Measurements from ENCODE around the gene VHLL.

DNA sequence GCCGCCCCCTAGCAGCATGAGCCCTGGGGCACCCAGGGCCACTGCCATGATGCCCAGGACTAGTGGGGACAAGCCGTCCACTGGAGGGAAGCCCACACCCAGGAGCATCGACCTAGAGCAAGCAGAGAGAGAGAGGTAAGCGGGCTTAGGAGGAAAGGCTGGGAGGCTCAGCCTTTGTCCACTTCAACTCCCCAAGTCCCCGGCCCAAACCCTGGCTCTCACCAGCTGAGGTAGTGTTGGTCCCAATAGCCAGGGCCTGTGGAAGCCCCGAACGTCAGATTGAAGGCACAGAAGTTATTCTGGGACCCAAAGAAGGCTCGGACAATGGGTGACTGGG is 6.0 kb downstream of the VHLL start:
- TF ChIP-seq, protein P1, sequence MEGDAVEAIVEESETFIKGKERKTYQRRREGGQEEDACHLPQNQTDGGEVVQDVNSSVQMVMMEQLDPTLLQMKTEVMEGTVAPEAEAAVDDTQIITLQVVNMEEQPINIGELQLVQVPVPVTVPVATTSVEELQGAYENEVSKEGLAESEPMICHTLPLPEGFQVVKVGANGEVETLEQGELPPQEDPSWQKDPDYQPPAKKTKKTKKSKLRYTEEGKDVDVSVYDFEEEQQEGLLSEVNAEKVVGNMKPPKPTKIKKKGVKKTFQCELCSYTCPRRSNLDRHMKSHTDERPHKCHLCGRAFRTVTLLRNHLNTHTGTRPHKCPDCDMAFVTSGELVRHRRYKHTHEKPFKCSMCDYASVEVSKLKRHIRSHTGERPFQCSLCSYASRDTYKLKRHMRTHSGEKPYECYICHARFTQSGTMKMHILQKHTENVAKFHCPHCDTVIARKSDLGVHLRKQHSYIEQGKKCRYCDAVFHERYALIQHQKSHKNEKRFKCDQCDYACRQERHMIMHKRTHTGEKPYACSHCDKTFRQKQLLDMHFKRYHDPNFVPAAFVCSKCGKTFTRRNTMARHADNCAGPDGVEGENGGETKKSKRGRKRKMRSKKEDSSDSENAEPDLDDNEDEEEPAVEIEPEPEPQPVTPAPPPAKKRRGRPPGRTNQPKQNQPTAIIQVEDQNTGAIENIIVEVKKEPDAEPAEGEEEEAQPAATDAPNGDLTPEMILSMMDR (IDR thresholded peaks at IDR 0.05), result no peak
- TF ChIP-seq POLR2A (IDR thresholded peaks at IDR 0.05) (no peak), POLR2AphosphoS5 (IDR thresholded peaks at IDR 0.05) (no peak), EP300 (IDR thresholded peaks at IDR 0.05; ENCODE audit: low read depth) (no peak)
